HUES6 (cell line): ENCODE results near the gene SPINT2.

Experiments
- H3K27ac ChIP-seq: 2 replicates; pipeline ENCODE4 v1.7.0; 2013; ENCODE audit warnings: low read depth, mild to moderate bottlenecking, low read length, inconsistent platforms
- H3K27me3 ChIP-seq: 2 replicates; pipeline ENCODE4 v1.6.1; 2013; ENCODE audit warnings: low read length; ENCODE audit not compliant: control insufficient read depth, insufficient read depth
- H3K36me3 ChIP-seq: 2 replicates; pipeline ENCODE4 v1.6.1; 2013; ENCODE audit warnings: low read length; ENCODE audit not compliant: control insufficient read depth, insufficient read depth
- H3K4me1 ChIP-seq: 2 replicates; pipeline ENCODE4 v1.6.1; 2013; ENCODE audit warnings: low read length; ENCODE audit not compliant: control insufficient read depth, insufficient read depth
- H3K4me3 ChIP-seq: 2 replicates; pipeline ENCODE4 v1.5.1; 2013; ENCODE audit warnings: low read depth, low read length
- H3K9ac ChIP-seq: one replicate; pipeline ENCODE4 v1.6.1; 2013; ENCODE audit warnings: mild to moderate bottlenecking, low read length
- H3K9me3 ChIP-seq: 2 replicates; pipeline ENCODE4 v1.6.1; 2013; ENCODE audit warnings: low read depth, low read length; ENCODE audit not compliant: control insufficient read depth, insufficient read depth

Gene SPINT2

GRCh38 chr19:38264486-38265212, at the start of gene SPINT2:
TSS of gene SPINT2 (plus strand) at chr19:38264573. CDS start at chr19:38264893, 320 bp downstream.
- Histone ChIP-seq H3K4me1 (peaks cover 47% of the 10 kb centered on the region), H3K27ac (peak within 1 kb of the TSS; percentile 63), H3K4me3 (peak within 1 kb of the TSS; percentile 91), H3K36me3 (no peaks in the 10 kb centered on the region), H3K27me3 (no peaks in the 10 kb centered on the region), H3K9ac (peak within 1 kb of the TSS; percentile 84), H3K9me3 (no peaks in the 10 kb centered on the region)

- H3K36me3 ChIP-seq: peaks cover 10% of the 10 kb centered on the region; the same call in 1 of the 2 replicates
- no peaks in the 10 kb centered on the region for H3K4me1 ChIP-seq
These were observed 47.4 kb upstream of the SPINT2 start for GRCh38 chr19:38216785-38217641.

GRCh38 chr19:38218204-38218603, 46.2 kb upstream of the SPINT2 start:
- H3K4me3 ChIP-seq: no peak overlapping the region
- no peak overlapping the region for H3K9ac ChIP-seq
- H3K27ac ChIP-seq: no peak overlapping the region
- H3K36me3 ChIP-seq: peaks cover 10% of the 10 kb centered on the region; the same call in 1 of the 2 replicates
- H3K4me1 ChIP-seq: no peaks in the 10 kb centered on the region
- no peaks in the 10 kb centered on the region for H3K9me3 ChIP-seq
- no peaks in the 10 kb centered on the region; the same call in 1 of the 2 replicates for H3K27me3 ChIP-seq

More at GRCh38 chr19:38216785-38217641, 47.4 kb upstream of the SPINT2 start:
- no peaks in the 10 kb centered on the region for H3K27me3 ChIP-seq
- H3K4me3 ChIP-seq: no peak overlapping the region
- H3K9me3 ChIP-seq: no peaks in the 10 kb centered on the region
- H3K27ac ChIP-seq: no peak overlapping the region
- H3K9ac ChIP-seq: no peak overlapping the region

- Histone ChIP-seq H3K9me3 (no peaks in the 10 kb centered on the region), H3K36me3 (peaks cover 10% of the 10 kb centered on the region; the same call in 1 of the 2 replicates), H3K27me3 (no peaks in the 10 kb centered on the region; the same call in 1 of the 2 replicates), H3K4me1 (0 out of 2 replicates have a peak, but pooled peaks cover under 1% of the 10 kb centered on the region), H3K27ac (no peak overlapping the region), H3K9ac (no peak overlapping the region), H3K4me3 (no peak overlapping the region)
These were observed 45.2 kb upstream of the SPINT2 start for GRCh38 chr19:38219221-38219620.

GRCh38 chr19:38221421-38221820, 43.0 kb upstream of the SPINT2 start:
- no peak overlapping the region for H3K4me3 ChIP-seq
- peaks cover 10% of the 10 kb centered on the region; the same call in 1 of the 2 replicates for H3K36me3 ChIP-seq
- H3K9me3 ChIP-seq: no peaks in the 10 kb centered on the region
- no peak overlapping the region for H3K9ac ChIP-seq
- no peaks in the 10 kb centered on the region; the same call in 1 of the 2 replicates for H3K27me3 ChIP-seq
- H3K4me1 ChIP-seq: peaks cover 4% of the 10 kb centered on the region
- H3K27ac ChIP-seq: no peak overlapping the region

GRCh38 chr19:38221919-38222830, 42.2 kb upstream of the SPINT2 start:
- Histone ChIP-seq H3K4me1 (peaks cover 10% of the 10 kb centered on the region), H3K27ac (no peak overlapping the region), H3K36me3 (peaks cover 10% of the 10 kb centered on the region; the same call in 1 of the 2 replicates), H3K9ac (no peak overlapping the region), H3K27me3 (peaks cover under 1% of the 10 kb centered on the region; the same call in 1 of the 2 replicates), H3K4me3 (peak overlapping the region; percentile 33; the same call in 1 of the 2 replicates), H3K9me3 (no peaks in the 10 kb centered on the region)

GRCh38 chr19:38223119-38223523, 41.3 kb upstream of the SPINT2 start:
- H3K27ac ChIP-seq: no peak overlapping the region
- peak overlapping the region; percentile 69 for H3K4me3 ChIP-seq
- peaks cover 9% of the 10 kb centered on the region; the same call in 1 of the 2 replicates for H3K36me3 ChIP-seq
- peaks cover 9% of the 10 kb centered on the region for H3K27me3 ChIP-seq
- H3K9ac ChIP-seq: no peak overlapping the region
- no peaks in the 10 kb centered on the region for H3K9me3 ChIP-seq
- peaks cover 19% of the 10 kb centered on the region for H3K4me1 ChIP-seq

- Histone ChIP-seq H3K4me1 (peaks cover 19% of the 10 kb centered on the region), H3K27me3 (peaks cover 11% of the 10 kb centered on the region), H3K9ac (no peak overlapping the region), H3K36me3 (0 out of 2 replicates have a peak, but pooled peaks cover 4% of the 10 kb centered on the region), H3K9me3 (no peaks in the 10 kb centered on the region), H3K27ac (no peak overlapping the region), H3K4me3 (peak overlapping the region; percentile 69)
These were observed 40.8 kb upstream of the SPINT2 start for GRCh38 chr19:38223617-38224013.

- Histone ChIP-seq H3K27me3 (peaks cover 16% of the 10 kb centered on the region), H3K4me3 (peak within 1 kb of the TSS; percentile 69), H3K9ac (peak within 1 kb of the TSS; percentile 41), H3K9me3 (no peaks in the 10 kb centered on the region), H3K36me3 (no peaks in the 10 kb centered on the region), H3K4me1 (peaks cover 19% of the 10 kb centered on the region), H3K27ac (no peak within 1 kb of the TSS)
These were observed 40.1 kb upstream of the SPINT2 start, which contains the start of gene DPF1 for GRCh38 chr19:38224014-38224862. TSS of gene DPF1 (minus strand) at chr19:38224222. CDS start at chr19:38224142, 80 bp downstream.
